GM21526 (cell line): ENCODE results near the gene NHLRC4.

Experiments used
- ATAC-seq: cut with Tn5 transposase; IDR thresholded peaks from one replicate; pipeline ENCODE4 v1.9.1; 2021; ENCODE audit warnings: moderate library complexity; ENCODE audit not compliant: unreplicated experiment, low FRiP score

NHLRC4 gene

DNA sequence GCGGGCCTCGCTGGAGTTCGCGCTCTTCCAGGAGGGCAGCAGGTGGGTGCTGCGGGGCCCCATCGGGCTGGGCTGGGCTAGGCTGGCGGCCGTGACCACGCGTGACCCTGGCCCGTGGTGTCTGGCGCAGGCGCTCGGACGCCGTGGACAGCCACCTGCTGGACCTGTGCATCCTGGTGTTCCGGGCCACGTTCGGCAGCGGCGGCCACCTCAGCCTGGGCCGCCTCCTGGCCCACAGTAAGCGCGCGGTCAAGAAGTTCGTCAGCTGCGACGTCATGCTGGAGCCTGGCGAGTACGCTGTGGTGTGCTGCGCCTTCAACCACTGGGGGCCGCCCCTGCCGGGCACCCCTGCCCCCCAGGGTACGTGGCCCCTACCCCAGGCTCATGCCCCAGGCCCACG, 14.6 kb upstream of the NHLRC4 start:
- no peak for ATAC-seq

- no peak for ATAC-seq
Measured at GRCh38 chr16:553601-554296, 13.1 kb upstream of the NHLRC4 start.

DNA sequence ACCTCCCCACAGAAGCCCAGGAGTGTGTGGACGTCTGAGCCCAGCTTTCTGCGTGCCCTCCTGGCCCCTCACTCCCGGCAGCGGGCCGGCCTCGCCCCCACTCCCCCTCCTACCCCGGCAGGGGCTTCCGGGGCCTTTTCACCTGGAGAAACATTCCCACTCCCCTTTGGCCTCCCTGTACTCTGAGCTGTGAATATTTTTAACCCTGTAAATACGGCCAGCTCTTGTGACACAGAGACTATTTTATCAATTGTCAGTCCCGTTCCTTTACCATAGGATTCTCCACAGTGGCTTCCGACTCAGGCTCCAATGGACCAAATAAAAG, 12.5 kb upstream of the NHLRC4 start:
- ATAC-seq, result no peak

DNA sequence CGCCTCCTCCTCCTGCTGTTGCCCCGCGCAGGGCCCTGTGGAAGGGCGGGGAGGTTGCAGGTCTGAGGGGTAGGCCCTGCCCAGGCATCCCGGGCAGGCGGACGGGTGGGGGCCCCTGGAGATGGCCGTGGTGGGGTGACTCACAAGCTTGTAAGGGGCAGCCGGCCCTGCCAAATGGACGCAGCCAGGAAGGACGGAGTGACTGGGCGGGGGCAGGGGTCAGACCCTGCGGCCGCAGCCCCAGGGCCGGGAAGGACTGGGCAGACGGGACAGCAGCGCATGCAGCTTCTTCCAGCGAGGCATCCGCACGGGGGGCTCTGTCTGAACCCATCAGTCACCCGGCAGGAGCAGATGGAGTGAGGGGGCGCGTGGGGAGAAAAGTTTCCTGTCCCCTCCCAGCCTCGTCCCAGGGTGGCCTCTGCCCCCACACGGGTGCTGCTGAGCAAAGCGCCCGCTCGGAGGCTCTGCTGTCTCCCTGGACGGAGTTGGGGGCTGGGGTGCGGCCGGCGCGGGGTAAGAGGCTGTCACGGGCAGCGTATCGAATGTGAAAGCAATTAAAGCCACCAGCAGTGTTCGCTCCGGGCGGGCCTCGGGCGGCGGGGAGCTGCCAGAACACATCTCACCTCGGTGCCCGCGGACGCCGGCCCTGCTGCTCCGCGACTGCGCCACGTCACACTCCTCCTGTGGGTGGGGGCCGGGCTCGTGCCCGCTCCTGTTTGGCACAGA, 12.0 kb upstream of the NHLRC4 start:
- ATAC-seq, result no peak

DNA sequence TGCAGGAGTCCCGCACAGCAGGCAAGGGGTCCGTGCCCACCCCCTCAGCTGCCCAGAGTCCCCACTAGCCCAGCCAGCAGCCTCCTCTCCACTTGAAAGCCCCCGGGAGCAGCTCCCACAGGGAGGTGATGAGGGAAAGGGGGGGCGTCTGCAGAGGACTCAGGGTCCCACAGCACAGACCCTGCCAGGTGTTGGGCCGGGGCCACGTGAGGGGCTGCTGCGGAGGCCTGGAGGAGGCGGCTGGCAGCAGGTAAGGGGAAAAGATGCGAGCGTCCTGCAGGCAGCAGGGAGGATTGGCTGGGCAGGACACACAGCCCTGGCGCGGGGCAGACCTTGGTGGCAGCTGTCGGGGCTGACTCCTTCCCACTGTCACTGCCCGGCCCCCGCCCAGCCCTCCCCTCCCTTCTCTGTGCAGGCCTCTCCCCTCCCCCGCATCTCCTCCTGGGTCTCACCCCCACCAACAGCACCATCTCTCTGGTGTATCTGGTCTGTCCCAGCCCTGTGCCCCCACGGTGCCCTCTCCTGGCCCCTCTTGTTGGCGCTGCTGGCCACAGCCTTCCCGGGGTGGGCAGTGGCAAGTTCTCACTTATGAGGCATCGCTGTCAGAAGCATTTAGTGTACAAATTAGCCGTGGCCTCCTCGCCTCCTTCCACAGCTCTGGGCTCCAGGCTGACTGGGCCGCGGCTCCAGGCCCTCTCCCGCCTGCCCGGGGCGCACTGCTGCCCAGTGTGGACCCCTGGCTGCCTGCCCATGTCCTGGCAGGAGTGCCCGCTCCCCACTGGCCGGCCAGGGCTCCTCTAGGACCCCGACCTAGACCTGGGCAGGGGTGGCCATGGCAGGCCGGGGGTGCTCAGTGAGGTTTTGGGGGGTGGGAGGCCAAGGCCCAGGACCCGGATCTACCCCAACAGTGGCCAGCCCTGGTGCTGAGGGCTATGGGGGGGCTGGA, 11.0 kb upstream of the NHLRC4 start:
- no peak for ATAC-seq

- ATAC-seq, result no peak
Measured at GRCh38 chr16:556474-557173, 10.2 kb upstream of the NHLRC4 start.

DNA sequence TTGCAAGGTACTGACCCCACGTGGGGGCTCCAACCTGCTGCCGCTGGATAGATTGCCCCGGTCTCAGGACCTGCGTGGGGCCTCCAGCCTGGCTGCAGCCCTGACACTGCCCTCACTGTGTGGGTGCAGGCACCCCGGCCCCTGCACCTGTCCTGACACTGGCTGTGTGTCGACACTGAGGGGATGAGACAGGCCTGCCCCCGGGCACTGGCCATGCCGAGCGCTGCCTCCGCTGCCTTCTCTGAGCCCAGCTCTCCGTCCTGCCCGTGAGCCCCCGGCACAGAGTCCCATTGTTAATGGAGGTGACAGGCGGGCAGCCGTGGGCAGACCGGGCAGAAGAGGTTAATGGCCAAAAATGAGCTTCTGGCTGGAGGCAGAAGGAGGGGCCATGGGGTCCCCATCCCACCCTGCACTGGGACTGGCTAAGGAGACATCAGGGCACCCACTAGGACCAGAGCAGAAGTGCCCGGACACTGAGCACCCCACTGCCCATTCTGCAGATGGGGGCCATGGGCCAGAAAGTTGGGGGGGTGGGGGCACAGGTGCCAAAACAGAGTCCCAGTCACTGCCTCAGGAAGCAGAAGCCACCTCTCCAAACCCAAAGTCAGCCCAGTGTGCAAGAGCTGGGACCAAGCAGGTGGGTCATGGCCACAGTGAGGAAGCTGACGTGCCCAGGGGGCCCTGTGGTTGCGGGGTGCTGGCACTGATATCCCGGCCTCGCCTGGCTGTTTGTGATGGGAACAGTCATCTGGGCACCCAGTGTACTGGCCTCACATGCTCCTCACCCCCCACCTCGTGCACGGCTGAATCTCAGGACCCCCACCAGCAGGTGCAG, 9.1 kb upstream of the NHLRC4 start:
- no peak for ATAC-seq

GRCh38 chr16:558298-559020, 8.3 kb upstream of the NHLRC4 start:
- ATAC-seq, result no peak

- ATAC-seq, result no peak
Measured at GRCh38 chr16:559021-559380, 7.8 kb upstream of the NHLRC4 start.

- ATAC-seq, result no peak
Measured at GRCh38 chr16:559411-560203, 7.2 kb upstream of the NHLRC4 start.

GRCh38 chr16:560204-560700, 6.6 kb upstream of the NHLRC4 start, which contains the start of gene PRR35:
PRR35 (plus strand) TSS chr16:560394; CDS start chr16:563295, 2,901 bp downstream.
- ATAC-seq, result no peak

DNA sequence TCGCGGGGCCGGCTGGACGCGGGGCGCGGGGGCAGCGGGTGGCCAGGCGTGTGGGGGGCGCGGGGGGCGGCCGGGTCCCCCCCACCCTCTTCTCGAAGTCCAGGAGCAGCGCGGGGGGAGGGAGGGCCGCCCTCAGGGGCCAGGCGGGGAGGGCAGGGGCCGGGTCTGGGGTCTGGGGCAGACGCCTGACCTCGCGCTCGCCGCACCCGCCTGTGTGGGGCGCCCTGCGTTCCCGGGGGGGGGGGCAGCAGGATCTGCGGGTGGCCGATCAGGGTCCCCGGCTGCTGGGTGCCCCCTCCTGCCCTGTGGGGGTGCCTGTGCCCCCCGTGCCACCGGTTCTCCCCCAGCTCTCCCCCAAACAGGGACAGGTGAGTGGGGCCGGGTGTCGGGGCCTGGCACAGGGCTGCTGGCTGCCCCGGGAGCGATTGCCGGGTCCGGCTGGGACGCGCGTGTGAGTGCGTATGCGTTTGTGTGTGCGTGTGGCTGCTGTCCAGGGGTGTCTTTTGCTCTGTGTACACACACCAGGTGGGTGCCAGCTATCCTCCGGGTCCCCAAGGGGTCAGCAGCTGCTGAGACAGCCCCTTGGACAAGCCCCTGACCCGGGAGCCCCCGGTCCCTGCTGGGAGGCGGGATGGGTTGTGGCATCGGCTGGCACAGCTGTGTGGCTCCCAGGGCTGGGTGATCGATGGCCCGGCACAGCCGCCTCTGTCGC, 5.9 kb upstream of the NHLRC4 start:
- ATAC-seq, result no peak

GRCh38 chr16:561413-561794, 5.4 kb upstream of the NHLRC4 start:
- no peak for ATAC-seq

DNA sequence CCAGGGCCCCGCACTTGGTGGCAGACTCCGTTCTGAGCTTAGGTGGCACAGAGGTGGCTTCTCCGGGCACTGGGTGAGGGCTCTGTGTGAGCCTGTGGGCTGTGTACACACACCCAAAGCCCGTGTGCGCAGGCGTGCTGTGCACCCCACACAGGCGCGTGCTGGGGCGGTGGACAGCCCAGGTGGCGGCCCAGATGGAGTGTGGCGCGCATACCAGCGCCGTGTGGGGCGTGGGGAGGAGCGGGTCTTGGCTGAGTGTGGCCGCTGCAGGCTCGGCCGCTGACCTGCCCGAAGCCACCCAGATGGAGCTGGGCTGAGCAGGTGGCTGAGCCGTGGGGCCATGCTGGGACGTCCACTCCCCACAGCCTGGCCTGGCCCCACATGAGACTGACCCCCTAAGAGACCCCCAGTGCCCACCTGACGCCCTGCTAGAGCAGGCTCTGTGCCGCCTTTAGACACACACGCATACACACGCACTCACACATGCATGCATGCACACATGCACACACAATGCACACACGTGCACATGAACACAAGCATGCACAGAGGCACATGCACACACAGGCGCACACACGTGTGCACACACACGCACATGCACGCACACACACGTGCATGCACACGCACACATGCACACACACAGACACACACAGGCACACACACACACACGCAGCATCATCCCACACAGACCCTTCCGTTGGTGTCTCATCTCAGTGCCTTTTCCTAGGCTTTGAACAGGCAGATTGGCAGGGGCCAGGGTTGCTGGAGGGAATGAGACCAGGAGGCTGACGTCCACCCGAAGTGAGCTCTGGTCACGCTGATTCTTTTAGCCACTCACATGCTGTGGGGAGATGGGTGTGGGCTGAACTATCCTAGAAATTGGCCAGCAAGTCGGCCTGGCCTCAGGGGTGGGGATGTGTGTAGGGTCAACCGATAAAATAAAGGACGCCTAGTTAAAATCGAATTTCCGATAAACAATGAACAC, 4.6 kb upstream of the NHLRC4 start:
- no peak for ATAC-seq

GRCh38 chr16:563072-563644, 3.6 kb upstream of the NHLRC4 start:
- no peak for ATAC-seq
